T follicular helper cell (primary cell): Measurements from ENCODE around the gene PTH2R.
"Not testable (repeated sequence)": the region's sequence is repeated elsewhere in the genome, so short reads cannot be mapped to it uniquely, and the experiment has no call there.

ENCODE experiments used
- DNase-seq: peaks from one replicate; pipeline ENCODE4 v3.0.0-alpha.2; 2020; ENCODE audit warnings: low read depth
- total RNA-seq, 2 experiments: gene quantifications; one replicate each; lab custom pipeline; 2026; lab: John Stamatoyannopoulos, UW

The PTH2R gene, protein sequence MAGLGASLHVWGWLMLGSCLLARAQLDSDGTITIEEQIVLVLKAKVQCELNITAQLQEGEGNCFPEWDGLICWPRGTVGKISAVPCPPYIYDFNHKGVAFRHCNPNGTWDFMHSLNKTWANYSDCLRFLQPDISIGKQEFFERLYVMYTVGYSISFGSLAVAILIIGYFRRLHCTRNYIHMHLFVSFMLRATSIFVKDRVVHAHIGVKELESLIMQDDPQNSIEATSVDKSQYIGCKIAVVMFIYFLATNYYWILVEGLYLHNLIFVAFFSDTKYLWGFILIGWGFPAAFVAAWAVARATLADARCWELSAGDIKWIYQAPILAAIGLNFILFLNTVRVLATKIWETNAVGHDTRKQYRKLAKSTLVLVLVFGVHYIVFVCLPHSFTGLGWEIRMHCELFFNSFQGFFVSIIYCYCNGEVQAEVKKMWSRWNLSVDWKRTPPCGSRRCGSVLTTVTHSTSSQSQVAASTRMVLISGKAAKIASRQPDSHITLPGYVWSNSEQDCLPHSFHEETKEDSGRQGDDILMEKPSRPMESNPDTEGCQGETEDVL
- 0 to 0.18 reads per million in 2 experiments for total RNA-seq

DNA sequence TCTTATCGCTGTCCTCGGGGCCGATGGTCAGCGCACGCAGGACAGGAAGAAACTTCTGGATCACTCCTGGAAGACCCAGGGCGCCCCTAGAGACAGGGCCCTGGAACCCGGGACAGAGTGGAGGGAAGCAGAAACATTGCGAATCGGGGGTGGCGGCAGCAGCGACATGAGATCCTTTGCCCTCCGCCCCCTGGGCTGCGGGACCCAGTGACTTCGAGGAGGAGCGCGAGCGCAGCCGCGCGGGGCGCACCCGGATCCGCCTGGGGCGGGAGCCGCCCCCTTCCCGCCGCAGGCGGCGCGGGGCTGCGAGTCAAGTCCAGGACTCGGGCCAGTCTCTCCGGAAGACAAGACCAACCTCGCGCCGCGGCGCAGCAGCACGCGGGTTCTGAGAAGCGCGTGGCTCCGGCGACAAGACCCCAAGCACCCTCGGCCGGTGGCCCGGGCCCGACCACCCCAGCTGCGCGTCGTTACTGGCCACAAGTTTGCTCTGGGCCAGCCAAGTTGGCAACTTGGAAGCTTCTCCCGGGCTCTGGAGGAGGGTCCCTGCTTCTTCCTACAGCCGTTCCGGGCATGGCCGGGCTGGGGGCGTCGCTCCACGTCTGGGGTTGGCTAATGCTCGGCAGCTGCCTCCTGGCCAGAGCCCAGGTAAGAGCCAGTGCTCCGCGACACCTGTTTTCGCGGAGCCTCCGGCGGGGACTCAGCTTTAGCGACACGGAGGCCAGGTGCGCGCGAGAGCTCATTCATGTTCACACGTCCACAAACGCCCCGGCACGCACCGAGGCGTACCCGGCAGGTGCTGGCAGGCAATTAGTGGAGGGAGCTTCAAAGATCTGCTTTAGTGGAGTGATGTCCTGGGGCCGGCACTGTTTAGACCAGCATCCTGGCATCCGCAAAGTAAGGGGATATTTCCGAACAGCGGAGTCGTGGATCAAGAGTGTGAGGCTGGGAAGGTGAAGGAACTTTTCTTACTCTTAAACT, at the start of gene PTH2R:
TSS of gene PTH2R (plus strand) at position 319 of the 978 bp plus-strand sequence. CDS start at position 571, 252 bp downstream.
- no peak for DNase-seq

DNA sequence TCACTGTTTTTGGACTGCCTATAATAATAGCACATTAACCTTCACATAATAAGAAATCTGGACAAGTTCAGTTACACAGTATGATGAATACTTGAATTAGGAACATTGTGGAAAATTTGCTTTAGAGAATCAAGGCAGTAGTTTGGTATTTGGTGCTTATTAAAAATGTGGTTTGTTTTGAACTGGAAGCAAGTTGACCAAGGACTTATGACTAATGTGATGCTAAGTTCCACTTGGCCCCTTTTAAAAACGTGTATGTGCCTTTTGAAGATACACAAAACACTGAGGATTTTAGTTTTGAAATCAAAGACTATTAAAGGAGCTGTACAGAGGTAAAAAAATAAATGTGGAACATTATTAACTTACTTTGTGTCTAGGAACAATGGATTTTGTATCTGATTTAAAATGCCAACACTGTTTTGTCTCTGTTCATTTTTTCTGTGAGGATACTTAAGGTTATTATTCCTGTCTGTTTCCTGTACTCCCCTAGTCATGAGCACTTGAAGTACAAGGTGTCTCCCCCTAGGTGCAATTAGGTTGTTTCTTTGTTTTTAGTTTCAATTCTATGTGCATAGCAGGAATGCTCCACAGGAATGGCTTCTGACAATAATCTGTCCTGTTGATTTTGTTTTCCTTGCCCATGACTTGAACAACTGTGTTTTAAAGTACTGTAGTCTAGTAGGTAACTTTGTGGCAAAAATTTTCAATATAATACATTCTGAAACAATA, 49.6 kb upstream of the PTH2R start:
- no peak for DNase-seq

DNA sequence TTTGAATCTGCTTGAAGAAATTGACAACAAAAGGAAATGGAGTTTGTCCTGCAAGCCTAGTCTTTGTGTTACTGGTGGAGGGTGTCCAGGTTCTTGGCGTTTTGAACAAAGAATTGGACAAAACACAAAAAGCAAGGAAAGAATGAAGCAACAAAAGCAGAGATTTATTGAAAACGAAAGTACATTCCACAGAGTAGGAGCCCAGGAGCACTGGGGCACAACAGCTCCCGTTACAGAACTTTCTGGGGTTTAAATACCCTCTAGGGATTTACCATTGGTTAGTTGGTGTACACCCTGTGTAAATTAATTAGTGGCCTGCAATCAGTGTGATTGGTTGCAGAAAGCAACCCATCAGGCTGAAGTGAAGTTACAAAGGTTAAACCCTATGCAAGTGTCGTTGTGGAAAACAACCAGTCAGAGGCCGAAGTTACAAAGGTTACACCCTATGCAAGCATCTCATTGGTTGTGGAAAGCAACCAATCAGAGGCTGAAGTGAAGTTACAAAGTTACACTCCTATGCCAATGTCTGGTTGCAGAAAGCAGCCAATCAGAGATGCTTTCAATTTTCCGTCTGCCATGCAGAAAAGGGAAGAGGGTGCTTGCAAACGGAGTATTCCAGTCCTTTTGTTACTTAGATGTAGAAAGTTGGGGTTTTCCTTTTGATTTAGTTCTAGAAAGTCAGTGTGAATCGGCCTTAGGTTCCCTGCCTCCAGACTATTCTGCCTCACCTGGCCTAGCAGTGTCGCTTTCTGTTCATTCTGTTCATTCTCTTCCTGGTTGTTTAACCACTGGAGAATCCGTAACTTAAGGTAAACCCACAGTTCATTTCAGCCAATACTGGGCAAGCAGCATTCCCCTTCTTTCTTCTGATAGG, 47.6 kb upstream of the PTH2R start:
- no peak for DNase-seq

DNA sequence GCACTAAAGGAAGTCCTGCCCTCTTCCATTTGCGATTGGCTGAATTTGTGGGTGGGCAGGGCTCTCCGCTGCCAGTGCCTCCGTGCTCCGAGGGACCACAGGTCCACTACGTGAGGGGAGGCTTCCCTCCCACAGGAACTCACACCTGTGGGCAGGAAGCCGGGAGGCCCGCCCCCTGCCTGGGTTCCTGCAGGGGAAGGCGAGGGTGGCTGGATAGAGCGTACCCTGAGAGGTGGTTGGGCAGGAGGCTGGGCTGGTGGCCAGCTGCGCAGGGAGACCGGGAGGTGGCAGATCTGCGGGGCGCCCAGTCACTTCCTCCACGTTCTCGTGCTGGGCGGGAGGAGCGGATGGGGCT, 47.0 kb upstream of the PTH2R start:
- no peak for DNase-seq

DNA sequence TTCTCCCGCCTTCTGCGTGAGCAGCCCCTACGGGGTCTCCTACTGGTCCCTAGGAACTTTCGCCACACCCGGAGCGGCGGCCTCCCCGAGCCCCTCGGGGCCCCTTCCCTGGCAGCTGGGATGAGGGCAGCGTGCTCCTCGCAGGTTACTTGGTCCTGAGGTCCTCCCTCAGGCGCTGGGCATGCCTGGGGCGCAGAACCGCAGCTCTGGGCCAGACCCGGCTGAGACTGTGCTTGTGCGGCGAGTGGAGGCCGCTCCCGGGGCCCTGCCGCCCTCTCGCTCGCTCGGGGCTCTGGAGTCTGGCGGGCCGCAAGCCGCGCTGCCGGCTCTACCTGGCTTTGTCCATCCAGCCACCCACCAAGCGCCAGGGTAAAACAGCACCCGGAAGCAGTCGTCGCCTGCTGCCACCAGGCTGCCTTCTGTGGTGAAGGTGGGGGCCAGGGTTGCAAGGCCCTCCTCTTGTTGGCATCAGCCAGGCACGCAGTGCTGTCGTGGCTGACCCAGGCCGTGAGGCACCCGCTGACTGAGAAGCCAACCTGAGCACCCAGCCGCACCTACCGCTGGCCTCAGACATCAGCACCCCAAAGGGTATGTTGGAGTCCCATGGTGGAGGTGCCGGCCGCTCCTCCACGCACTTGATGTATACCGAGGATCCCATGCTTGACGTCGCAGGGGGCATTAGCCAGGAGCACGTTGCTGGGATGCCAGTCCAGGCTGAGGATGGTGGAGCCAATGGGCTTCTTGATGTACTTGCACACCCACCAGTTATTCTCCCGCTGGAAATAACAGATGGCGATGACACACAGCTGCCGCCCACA, 46.1 kb upstream of the PTH2R start:
- no peak for DNase-seq

DNA sequence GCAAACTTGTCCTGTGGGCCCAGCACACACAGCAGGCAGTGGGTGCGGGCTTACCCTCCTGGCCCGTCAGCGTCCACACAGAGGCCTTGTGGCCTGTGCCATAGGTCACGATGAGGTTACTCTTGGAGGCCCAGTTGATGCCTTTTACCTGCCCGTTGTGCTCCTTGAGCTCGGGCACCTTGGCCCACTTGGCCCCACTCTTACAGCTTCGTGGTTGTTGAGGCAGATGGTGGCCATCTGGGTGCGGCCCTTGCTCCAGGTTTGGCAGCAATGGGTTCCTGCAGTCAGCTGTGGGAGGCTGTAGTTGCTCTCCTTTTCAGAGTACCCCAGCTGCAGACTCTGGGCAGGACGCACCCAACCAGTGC, 45.5 kb upstream of the PTH2R start:
- no peak for DNase-seq

DNA sequence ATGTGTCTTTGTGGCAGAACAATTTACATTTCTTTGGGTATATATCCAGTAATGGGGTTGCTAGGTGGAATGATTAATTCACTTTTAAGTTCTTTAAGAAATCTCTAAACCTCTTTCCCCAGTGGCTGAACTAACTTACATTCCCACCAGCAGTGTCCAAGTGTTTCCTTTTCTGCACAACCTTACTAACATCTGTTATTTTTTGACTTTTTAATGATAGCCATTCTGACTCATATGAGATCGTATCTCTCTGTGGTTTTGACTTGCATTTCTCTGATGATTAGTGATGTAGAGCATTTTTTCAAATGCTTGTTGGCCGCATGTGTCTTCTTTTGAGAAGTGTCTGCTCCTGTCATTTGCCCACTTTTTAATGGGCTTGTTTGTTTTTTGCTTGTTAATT, 43.1 kb upstream of the PTH2R start:
- DNase-seq, result no peak

DNA sequence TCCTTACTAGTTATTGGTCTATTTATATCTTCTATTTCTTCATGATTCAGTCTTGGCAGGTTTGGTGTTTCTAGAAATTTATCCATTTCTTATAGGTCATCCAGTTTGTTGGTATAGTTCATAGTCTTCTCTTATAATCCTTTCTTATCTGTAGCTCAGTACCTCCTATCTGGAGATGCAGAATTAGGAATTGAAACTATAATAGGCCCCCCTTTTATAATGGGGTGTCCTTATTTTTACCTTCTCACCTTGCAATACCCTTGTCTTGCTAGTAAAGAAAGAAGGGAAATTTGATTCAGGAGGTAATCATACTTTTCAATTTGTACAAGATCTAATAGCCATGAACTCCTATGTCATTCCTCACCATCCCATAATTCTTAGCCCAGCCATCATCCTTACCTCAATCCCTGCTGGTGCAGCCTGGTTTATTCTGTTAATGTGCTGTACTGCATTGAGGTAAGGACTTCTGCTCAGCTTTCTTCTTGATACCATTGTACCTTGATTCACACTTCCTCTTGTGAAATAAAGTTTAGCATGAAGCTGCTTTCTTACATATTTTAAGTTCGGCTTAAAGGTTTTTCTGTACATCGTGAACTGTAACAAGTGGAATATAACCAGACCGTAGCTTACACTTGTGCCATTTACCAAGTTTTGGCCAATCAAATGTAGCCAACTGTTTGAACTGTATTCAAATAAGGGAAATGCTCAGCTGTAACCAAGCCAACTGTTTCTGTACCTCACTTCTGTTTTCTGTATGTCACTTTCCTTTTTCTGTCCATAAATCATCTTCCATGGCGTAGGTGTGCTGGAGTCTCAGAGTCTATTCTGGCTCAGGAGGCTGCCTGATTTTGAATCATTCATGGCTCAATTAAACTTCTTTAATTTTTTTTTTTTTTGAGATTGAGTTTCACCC, 40.1 kb upstream of the PTH2R start:
- no peak for DNase-seq

DNA sequence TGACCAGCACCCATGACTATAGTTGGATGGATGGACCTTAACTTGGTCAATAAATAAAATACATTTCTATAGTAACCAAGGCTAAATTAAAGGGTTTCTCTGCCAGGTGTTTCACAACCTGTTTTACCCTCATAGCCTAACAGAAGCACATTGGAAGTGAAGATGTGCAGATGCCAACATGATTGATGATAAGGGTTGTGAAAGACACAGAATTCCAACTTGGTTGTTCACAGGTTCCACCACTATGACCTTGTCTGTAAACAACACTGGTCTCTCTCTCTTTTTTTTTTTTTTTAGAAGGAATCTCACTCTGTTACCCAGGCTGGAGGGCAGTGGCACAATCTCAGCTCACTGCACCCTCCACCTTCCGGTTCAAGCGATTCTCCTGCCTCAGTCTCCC, 37.5 kb upstream of the PTH2R start:
- no peak for DNase-seq

DNA sequence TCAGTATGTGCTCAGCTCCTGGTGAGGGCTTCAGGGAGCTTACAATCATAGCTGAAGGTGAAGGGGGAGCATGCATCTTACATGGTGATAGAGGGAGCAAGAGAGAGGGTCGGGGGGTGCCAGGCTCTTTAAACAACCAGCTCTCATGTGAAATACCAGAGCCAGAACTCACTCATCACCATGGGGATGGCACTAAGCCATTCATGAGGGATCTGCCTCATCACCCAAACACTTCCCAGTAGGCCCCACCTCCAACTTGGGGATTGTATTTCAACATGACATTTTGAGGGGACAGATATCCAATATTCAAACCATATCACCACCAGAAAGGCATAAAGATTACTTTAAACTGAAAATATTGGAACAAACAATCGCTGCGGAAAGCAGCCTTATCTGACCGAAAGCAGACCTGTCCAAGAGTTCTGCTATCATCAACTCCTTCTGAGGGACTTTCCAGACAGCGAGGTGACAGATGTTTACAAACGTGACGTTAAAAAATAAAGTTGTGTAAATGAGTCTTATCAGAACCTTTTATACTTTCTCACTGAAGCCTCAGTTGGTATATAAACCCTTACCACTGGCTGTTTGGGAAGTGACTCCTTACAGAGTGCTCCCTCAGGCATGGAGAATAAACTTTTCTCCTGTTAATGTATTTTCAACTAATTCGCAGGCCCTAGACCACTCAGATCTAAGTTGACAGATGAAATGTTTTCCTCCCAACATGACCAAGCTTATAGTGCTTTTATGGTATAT, 35.5 kb upstream of the PTH2R start:
- no peak for DNase-seq

DNA sequence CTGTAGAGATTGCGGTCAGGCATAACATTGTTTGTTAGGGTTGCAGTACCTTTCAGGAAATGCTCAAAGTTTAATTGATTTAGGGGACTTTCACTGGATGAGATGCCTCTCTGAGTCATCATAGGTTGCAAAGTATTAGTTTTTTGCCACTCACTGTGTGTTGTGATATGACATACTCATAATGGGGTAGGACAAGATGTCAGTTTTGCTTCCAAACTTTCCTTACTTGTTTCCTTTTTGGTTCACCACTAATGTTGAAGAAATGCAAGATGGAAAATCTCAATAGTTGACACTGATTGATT, 35.0 kb upstream of the PTH2R start:
- no peak for DNase-seq

DNA sequence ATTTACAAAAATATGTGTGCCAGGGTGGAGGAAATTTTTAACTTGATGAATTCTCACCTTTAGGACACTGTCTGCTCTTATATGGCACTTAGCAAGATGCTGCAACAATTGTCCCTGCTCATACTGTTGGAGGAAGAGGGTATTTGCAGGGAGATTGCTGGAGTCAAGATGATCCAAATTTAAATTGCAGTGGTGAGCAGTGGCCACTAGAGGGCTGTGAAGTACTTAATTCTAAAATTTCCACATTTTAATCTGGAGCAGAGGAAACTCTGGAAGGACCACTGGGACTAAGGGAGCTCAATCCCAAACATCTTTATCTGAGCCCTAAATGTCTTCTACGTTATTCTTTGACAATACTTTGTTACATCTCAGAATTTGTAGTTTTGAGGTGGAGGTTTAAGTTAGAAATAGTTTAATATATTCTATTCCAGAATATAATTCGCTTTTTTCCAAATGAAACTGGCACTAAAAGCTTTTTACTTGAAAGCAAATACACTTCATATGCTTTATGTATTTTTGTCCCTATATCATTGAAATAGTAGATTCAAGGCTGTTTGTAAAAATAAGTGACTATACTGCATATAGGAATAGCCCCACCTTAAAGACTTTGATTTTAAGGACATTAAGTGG, 33.0 kb upstream of the PTH2R start:
- no peak for DNase-seq

DNA sequence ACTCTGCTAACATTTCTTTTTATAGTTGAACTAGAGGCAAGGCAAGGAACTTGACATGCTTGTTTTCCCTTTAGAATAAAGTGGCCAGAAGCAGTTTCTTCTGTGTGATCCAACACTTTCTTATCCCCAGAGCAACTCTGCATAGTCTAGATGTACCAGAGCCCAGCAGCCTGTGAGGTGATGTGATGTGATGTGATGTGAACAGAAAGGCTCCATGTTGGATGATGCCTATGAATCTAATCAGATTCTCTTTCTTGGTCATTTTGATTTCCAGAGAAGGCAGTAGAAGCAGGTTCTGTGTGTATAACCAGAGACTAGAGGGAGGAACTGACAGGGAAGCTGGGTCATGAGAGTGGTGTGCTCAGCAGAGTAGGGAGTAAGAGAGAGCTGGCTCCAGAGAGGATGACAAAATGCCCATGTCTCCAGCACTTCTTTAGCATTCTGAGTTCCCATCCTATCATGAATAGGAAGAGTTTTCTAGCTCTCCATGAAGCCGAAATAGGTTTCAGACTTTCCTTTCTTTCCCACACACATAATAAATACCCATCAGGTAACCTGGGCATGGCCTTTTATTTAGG, 31.0 kb upstream of the PTH2R start:
- DNase-seq, result no peak

DNA sequence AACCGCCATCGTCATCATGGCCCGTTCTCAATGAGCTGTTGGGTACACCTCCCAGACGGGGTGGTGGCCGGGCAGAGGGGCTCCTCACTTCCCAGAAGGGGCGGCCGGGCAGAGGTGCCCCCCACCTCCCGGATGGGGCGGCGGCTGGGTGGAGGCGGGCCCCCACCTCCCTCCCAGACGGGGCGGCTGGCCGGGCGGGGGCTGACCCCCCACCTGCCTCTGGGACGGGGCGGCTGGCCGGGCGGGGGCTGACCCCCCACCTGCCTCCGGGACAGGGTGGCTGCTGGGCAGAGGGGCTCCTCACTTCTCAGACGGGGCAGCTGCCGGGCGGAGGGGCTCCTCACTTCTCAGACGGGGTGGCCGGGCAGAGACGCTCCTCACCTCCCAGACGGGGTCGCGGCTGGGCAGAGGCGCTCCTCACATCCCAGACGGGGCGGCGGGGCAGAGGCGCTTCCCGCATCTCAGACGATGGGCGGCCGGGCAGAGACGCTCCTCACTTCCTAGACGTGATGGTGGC, 29.2 kb upstream of the PTH2R start:
- not testable (repeated sequence) for DNase-seq

DNA sequence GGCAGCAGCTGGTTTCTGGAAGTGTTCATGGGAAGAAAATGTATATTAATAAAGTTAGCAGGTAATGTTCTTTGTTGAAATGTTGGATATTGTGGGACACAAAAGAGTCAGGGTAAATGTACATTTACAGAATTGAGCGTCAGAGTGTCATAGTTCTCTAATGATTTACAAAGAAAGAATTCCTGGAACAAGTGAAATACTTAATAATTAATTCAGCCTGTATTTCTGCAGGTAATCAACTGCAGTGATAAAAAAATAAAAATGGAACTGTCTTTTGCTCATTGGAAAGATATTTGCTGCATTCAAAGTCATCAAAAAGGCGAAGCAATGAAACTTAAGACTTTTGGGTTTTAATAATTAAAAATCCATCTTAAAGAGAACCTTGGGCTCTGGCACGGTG, 27.4 kb upstream of the PTH2R start:
- no peak for DNase-seq

DNA sequence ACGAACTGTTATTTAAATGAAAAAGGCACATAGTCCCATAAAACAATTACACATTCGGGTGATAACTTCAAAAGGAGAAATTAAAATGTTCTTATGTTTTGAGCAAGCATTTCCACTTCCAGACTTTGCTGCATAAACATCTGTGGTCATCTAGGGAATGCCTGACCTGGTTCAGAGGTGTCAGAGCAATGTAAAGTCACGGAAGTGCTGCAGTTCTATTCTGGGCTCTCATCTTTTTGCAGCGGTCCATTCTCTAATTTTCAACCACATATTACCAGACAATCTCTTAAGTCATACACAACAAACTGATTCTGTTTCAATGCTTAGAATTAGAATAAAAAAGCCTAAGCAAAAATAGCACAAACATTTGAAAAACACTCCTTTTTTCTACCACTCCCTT, 22.0 kb upstream of the PTH2R start:
- DNase-seq, result no peak

DNA sequence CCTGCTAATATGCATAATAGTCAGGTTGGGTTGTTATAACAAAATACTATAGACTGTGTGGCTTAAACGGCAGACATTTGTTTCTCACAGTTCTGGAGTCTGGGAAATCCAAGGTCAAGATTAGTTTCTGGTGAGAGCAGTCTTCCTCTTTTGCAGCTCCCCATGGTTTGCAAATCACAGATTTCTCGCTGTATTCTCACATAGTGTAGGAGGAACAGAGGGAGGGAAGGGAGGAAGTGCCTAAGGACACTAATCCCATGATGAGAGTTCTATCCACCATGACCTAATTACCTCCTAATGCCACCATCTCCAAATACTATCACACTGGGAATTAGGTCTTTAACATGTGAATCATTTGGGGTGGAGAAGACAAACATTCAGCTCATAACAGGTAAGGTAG, 20.1 kb upstream of the PTH2R start:
- no peak for DNase-seq
